ENCODE measurements around the gene STS. TPM values are rescaled to one million over a fixed set of nuclear protein-coding genes. Genes with fewer than 3 reads are reported as not detected.
"Not testable (repeated sequence)": the region's sequence is repeated elsewhere in the genome, so short reads cannot be mapped to it uniquely, and the experiment has no call there.

The STS gene
- total and polyA plus RNA-seq, 2 of the 4 experiments (the other 2 are of a cell fraction): 2.6 to 3.4 TPM

DNA sequence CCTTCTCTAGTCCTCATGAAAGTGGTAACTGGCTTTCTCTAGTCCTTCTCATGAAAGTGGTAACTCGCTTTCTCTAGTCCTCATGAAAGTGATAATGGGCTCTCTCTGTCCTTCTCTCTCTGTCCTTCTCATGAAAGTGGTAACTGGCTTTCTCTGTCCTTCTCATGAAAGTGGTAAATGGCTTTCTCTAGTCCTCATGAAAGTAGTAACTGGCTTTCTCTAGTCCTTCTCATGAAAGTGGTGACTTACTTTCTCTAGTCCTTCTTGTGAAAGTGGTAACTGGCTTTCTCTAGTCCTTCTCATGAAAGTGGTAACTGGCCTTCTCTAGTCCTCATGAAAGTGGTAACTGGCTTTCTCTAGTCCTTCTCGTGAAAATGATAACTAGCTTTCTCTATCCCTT lies 31.3 kb downstream of the STS start:
- dilution Hi-C loops (cut with HindIII; ENCODE audit: low sequenced_read_pairs, unreplicated experiment); H3K4me2 ChIP-seq (ENCODE audit: low read depth, low read length); ATAC-seq (ENCODE audit: low read depth); H3K4me1 ChIP-seq (ENCODE audit: control insufficient read depth, insufficient read depth, low read length); H2BK20ac ChIP-seq (ENCODE audit: low read depth, low read length); H3K4ac ChIP-seq (ENCODE audit: low read depth, low read length); POLR2A ChIA-PET (ENCODE audit: unreplicated experiment); H2BK120ac ChIP-seq (ENCODE audit: low read depth, low read length); H2AFZ ChIP-seq (replicated peaks; ENCODE audit: low read length, poor library complexity); H3K18ac ChIP-seq (ENCODE audit: low read depth, low read length); H2BK15ac ChIP-seq (ENCODE audit: low read depth, low read length); DNase-seq; H4K20me1 ChIP-seq (ENCODE audit: insufficient read depth, low read length); H3K27ac ChIP-seq (ENCODE audit: insufficient read depth, low read length); H3K23ac ChIP-seq (ENCODE audit: low read depth, low read length); H3K79me1 ChIP-seq (ENCODE audit: low read depth in 1 of 2, low read length in 2 of 2); H3K9me3 ChIP-seq (ENCODE audit: control insufficient read depth, insufficient read depth, low read length); intact Hi-C loops (cut with micrococcal nuclease); H2AK5ac ChIP-seq (ENCODE audit: low read depth, low read length); CTCF ChIA-PET; H2BK5ac ChIP-seq (ENCODE audit: low read depth, low read length, poor library complexity, severe bottlenecking); BruUV-seq (replicated peaks); H4K5ac ChIP-seq (ENCODE audit: low read depth, low read length); H3K9ac ChIP-seq (ENCODE audit: low read depth, low read length); H4K91ac ChIP-seq (ENCODE audit: insufficient read depth, low read depth, low read length); H3K14ac ChIP-seq (replicated peaks; ENCODE audit: low read depth, low read length); H2AK9ac ChIP-seq (replicated peaks; ENCODE audit: low read depth, low read length, poor library complexity); H4K8ac ChIP-seq (ENCODE audit: low read depth in 2 of 2, low read length in 2 of 2); H3K36me3 ChIP-seq (ENCODE audit: control insufficient read depth, insufficient read depth, low read length); H3K56ac ChIP-seq (ENCODE audit: extremely low read depth, insufficient read depth, low read length); H3K9me1 ChIP-seq (ENCODE audit: insufficient read depth, low read length); H3K4me3 ChIP-seq (ENCODE audit: insufficient read depth, low read depth, low read length); H3K27me3 ChIP-seq (ENCODE audit: control insufficient read depth, insufficient read depth, low read length); in situ Hi-C loops (cut with MboI; ENCODE audit: low sequenced_read_pairs): not testable (repeated sequence)
- WGBS, 2 experiments (ENCODE audit: extremely low coverage in 2 of 2, insufficient read length in 1 of 2): no CpG with 5 or more reads among the region's 2 CpGs

Data from IMR-90 (cell line).